HCT116 (cell line): ENCODE measurements around the gene SPACA4. TPM values are rescaled to one million over a fixed set of nuclear protein-coding genes. Genes with fewer than 3 reads are reported as not detected.
A peak's percentile ranks its signal among the peaks of the same experiment; 100 is the strongest.

Source experiments
- ATAC-seq: fragments of 200-7000 bp; cut with Tn5 transposase; 2 replicates; pipeline ENCODE4 v1.9.1; 2020; ENCODE audit warnings: mild to moderate bottlenecking, moderate library complexity
- BruUV-seq: library from RNA; stranded (reverse); fragments of 400-500 nt; replicated peaks from 2 replicates; lab custom pipeline; 2021; lab: Mats Ljungman, UMichigan
- CTCF ChIA-PET: fragments of 300-600 bp; sonication (Branson Sonifier 250); formaldehyde crosslinking; loops from one replicate; lab custom pipeline; 2021; ENCODE audit warnings: antibody characterized with exemption; lab: Charles Lee
- POLR2A ChIA-PET: fragments of 300-600, 350-600 bp; sonication (Branson Sonifier 250); formaldehyde crosslinking; loops from one replicate; lab custom pipeline; 2021; ENCODE audit warnings: antibody characterized with exemption; lab: Charles Lee
- RAD21 ChIA-PET, 2 experiments: fragments of 300-600 bp; sonication (Branson Sonifier 250); formaldehyde crosslinking; loops; one replicate each; lab custom pipeline; 2023; ENCODE audit warnings: low total read pairs in 2 of 2; ENCODE audit not compliant: uncharacterized antibody in 2 of 2, unreplicated experiment in 2 of 2, low non-redundant PET in 1 of 2; lab: Charles Lee
- DNase-seq: peaks from one replicate; pipeline ENCODE4 v3.0.0-alpha.2; 2010; ENCODE audit warnings: low read depth, low spot score
- H2AFZ ChIP-seq: fragments of 200-600 bp; shearing (Covaris generic), sonication (generic); 2 replicates; pipeline ENCODE4 v1.6.1; 2017; ENCODE audit warnings: low read depth, mixed run types, mixed read lengths, antibody characterized with exemption, low read length; ENCODE audit not compliant: poor library complexity, severe bottlenecking
- H3K27ac ChIP-seq: 2 replicates; pipeline ENCODE4 v1.5.1; 2012; ENCODE audit warnings: low read depth, low read length
- H3K27me3 ChIP-seq: fragments of 200-600 bp; sonication (generic); 2 replicates; pipeline ENCODE4 v1.6.1; 2016; ENCODE audit warnings: mixed run types, low read length, mixed read lengths; ENCODE audit not compliant: insufficient read depth
- H3K36me3 ChIP-seq, 2 experiments: fragments of 200-500 bp in 1 of 2; fragments of 200-600 bp in 1 of 2; sonication (Bioruptor generic) in 1 of 2; sonication (generic) in 1 of 2; 2 replicates each; pipeline versions ENCODE4 v1.5.1 to v1.6.1; 2014 to 2016; ENCODE audit warnings: low read length in 2 of 2, inconsistent platforms in 1 of 2, mixed read lengths in 1 of 2, mixed run types in 1 of 2; ENCODE audit not compliant: insufficient read depth in 2 of 2, control insufficient read depth in 1 of 2
- H3K4me1 ChIP-seq, 2 experiments: fragments of 200-600 bp in 1 of 2; sonication (generic) in 1 of 2; 2 replicates each; pipeline versions ENCODE4 v1.5.1 to v1.6.1; 2012 to 2017; ENCODE audit warnings: low read length in 2 of 2, inconsistent platforms in 1 of 2, mild to moderate bottlenecking in 1 of 2, mixed read lengths in 1 of 2, mixed run types in 1 of 2, moderate library complexity in 1 of 2; ENCODE audit not compliant: insufficient read depth in 2 of 2, control insufficient read depth in 1 of 2
- H3K4me2 ChIP-seq: fragments of 200-600 bp; sonication (generic); 2 replicates; pipeline ENCODE4 v1.6.1; 2017; ENCODE audit warnings: mixed run types, low read length, mixed read lengths
- H3K4me3 ChIP-seq, 2 experiments: fragments of 200-600 bp in 1 of 2; sonication (generic) in 1 of 2; replicated peaks in 1 of 2; 2 replicates each; pipeline ENCODE4 v1.5.1; 2011 to 2016; ENCODE audit warnings: low read length in 2 of 2, control low read depth in 1 of 2, low read depth in 1 of 2, mild to moderate bottlenecking in 1 of 2, mixed read lengths in 1 of 2, mixed run types in 1 of 2
- H3K79me2 ChIP-seq: fragments of 200-600 bp; sonication (generic); 2 replicates; pipeline ENCODE4 v1.6.1; 2017; ENCODE audit warnings: mild to moderate bottlenecking, mixed run types, low read length, moderate library complexity, mixed read lengths; ENCODE audit not compliant: insufficient read depth
- H3K9ac ChIP-seq: fragments of 200-600 bp; sonication (generic); 2 replicates; pipeline ENCODE4 v1.6.1; 2016; ENCODE audit warnings: low read length, mixed read lengths
- H3K9me2 ChIP-seq: fragments of 200-600 bp; sonication (generic), shearing (Covaris generic); 2 replicates; pipeline ENCODE4 v1.6.1; 2017; ENCODE audit warnings: mixed run types, mild to moderate bottlenecking, moderate library complexity; ENCODE audit not compliant: insufficient read depth
- H3K9me3 ChIP-seq, 2 experiments: fragments of 200-500 bp in 1 of 2; fragments of 200-600 bp in 1 of 2; sonication (Bioruptor generic) in 1 of 2; sonication (generic) in 1 of 2; 2 replicates each; pipeline ENCODE4 v1.6.1; 2014 to 2017; ENCODE audit warnings: low read length in 2 of 2, mixed read lengths in 2 of 2, inconsistent platforms in 1 of 2, low read depth in 1 of 2, mild to moderate bottlenecking in 1 of 2, mixed run types in 1 of 2, moderate library complexity in 1 of 2; ENCODE audit not compliant: control insufficient read depth in 1 of 2, insufficient read depth in 1 of 2
- H4K20me1 ChIP-seq: fragments of 200-600 bp; sonication (generic), shearing (Covaris generic); 2 replicates; pipeline ENCODE4 v1.6.1; 2017; ENCODE audit warnings: mixed run types, mild to moderate bottlenecking, moderate library complexity; ENCODE audit not compliant: insufficient read depth
- ATF3 ChIP-seq: IDR thresholded peaks from 2 replicates; pipeline ENCODE4 v1.6.1; 2012
- POLR2AphosphoS5 ChIP-seq: IDR thresholded peaks from 2 replicates; pipeline ENCODE4 v1.6.1; 2011; ENCODE audit warnings: mild to moderate bottlenecking, low read depth, low read length, moderate library complexity
- SRF ChIP-seq: IDR thresholded peaks from 2 replicates; pipeline ENCODE4 v1.6.1; 2012; ENCODE audit warnings: low read depth
- TCF7L2 ChIP-seq: IDR thresholded peaks from 2 replicates; pipeline ENCODE4 v1.7.0; 2011; ENCODE audit warnings: borderline replicate concordance, inconsistent platforms; ENCODE audit not compliant: insufficient read depth, insufficient read length; ENCODE audit errors: extremely low read depth
- YY1 ChIP-seq: IDR thresholded peaks from 2 replicates; pipeline ENCODE4 v1.6.1; 2011; ENCODE audit warnings: low read length, low read depth, moderate library complexity, mild to moderate bottlenecking; ENCODE audit not compliant: insufficient replicate concordance; ENCODE audit errors: extremely low read depth
- ZBTB33 ChIP-seq: IDR thresholded peaks from 2 replicates; pipeline ENCODE4 v1.6.1; 2011; ENCODE audit warnings: mild to moderate bottlenecking, low read length, moderate library complexity; ENCODE audit not compliant: insufficient replicate concordance; ENCODE audit errors: extremely low read depth
- ZFX ChIP-seq: fragments of 450-650 bp; IDR thresholded peaks from 2 replicates; pipeline ENCODE4 v1.6.1; 2017
- intact Hi-C: fragments of 100-400 bp; cut with micrococcal nuclease; formaldehyde crosslinking; loops from 2 replicates; pipeline ENCODE4 v1.10.0; 2022
- total RNA-seq: library from RNA; stranded (reverse); gene quantifications from one replicate; pipeline ENCODE4 v1.2.1, GENCODE V29; 2021; ENCODE audit not compliant: unreplicated experiment

Gene SPACA4
- total RNA-seq, 1 experiment from 2014 or later = not detected

DNA sequence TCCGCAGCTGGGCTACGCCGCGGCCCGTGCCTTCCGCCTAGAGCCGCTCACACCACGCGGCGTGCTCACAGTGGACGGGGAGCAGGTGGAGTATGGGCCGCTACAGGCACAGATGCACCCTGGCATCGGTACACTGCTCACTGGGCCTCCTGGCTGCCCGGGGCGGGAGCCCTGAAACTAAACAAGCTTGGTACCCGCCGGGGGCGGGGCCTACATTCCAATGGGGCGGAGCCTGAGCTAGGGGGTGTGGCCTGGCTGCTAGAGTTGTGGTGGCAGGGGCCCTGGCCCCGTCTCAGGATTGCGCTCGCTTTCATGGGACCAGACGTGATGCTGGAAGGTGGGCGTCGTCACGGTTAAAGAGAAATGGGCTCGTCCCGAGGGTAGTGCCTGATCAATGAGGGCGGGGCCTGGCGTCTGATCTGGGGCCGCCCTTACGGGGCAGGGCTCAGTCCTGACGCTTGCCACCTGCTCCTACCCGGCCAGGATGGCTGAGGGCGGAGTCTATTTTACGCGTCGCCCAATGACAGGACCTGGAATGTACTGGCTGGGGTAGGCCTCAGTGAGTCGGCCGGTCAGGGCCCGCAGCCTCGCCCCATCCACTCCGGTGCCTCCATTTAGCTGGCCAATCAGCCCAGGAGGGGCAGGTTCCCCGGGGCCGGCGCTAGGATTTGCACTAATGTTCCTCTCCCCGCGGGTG is 23.2 kb downstream of the SPACA4 start:
- ChIA-PET POLR2A (interaction anchor here (1.3 to 2.0 kb wide), 5 partner anchors 9 to 21 kb away, joined by 5 to 22 read pairs (median 7); partner anchors contain the start of genes CA11, RPL18 and SPHK2), RAD21 (interaction anchor here in 1 of 2 experiments (0.9 kb wide), 1 partner anchor 11 kb away, joined by 3 read pairs; the partner anchor contains the start of genes RPL18 and SPHK2), CTCF (interaction anchor here (0.6 to 1.0 kb wide), 3 partner anchors 11 to 316 kb away, joined by 3 to 4 read pairs (median 3); partner anchors contain the start of genes RPL18 and SPHK2)
- Histone ChIP-seq H2AFZ (no peak overlapping the region), H3K4me1 (peaks cover 46 to 58% of the 10 kb centered on the region in 2 experiments), H3K9me2 (no peaks in the 10 kb centered on the region), H3K4me3 (peak overlapping the region; percentile 15 to 32; a peak in 1 of 4 replicates), H3K27me3 (no peaks in the 10 kb centered on the region), H3K36me3 (peaks cover 2 to 13% of the 10 kb centered on the region in 2 experiments; a peak in 1 of 4 replicates), H4K20me1 (no peaks in the 10 kb centered on the region), H3K4me2 (peak overlapping the region; percentile 63), H3K9me3 (no peaks in the 10 kb centered on the region), H3K79me2 (peaks cover 19% of the 10 kb centered on the region), H3K27ac (peak overlapping the region; percentile 57), H3K9ac (peak overlapping the region; percentile 51; the same call in 1 of the 2 replicates)
- intact Hi-C loops = no loop called here
- DNase-seq (peak; percentile 96), ATAC-seq (peak; percentile 86)
- BruUV-seq = no TSS peak
- TF ChIP-seq POLR2AphosphoS5 (peak; percentile 95), YY1 (peak; percentile 34), TCF7L2 (peak; percentile 74), ATF3 (no peak), ZBTB33 (peak; percentile 75), SRF (no peak), ZFX (0 out of 2 replicates have a peak, but pooled peaks have one; percentile 2)
